ENCODE results near the gene STX3. TPM values are rescaled to one million over a fixed set of nuclear protein-coding genes. Genes with fewer than 3 reads are reported as not detected.
A peak's percentile ranks its signal among the peaks of the same experiment; 100 is the strongest.

The STX3 gene
- total and polyA plus RNA-seq, 2 of the 13 experiments (the other 11 are each of a cell fraction or from before 2014, with no cell fraction given): 16.5 to 24.0 TPM

- peak; percentile 60; the same call in 1 of the 2 replicates for TF ChIP-seq FOXP4 (CRISPR knock-in tag; IDR thresholded peaks at IDR 0.05)
- TF ChIP-seq NAIF1 (CRISPR knock-in tag; IDR thresholded peaks at IDR 0.05; ENCODE audit: borderline replicate concordance): no peak
- no peak for TF ChIP-seq PAF1 (CRISPR knock-in tag; IDR thresholded peaks at IDR 0.05)
- no peak for TF ChIP-seq GPBP1L1 (CRISPR knock-in tag; IDR thresholded peaks at IDR 0.05)
- no peak; the same call in 1 of the 2 replicates for TF ChIP-seq ZNF616 (CRISPR knock-in tag; IDR thresholded peaks at IDR 0.05; ENCODE audit: low read depth)
- TF ChIP-seq ZNF749 (CRISPR knock-in tag; IDR thresholded peaks at IDR 0.05; ENCODE audit: borderline replicate concordance): no peak
- no peak for TF ChIP-seq ZNF503 (CRISPR knock-in tag; IDR thresholded peaks at IDR 0.05)
- TF ChIP-seq CC2D1A (CRISPR knock-in tag; IDR thresholded peaks at IDR 0.05): no peak
- no peak for TF ChIP-seq FIP1L1 (IDR thresholded peaks at IDR 0.05; ENCODE audit: borderline replicate concordance, insufficient read depth, low read depth, low read length)
- TF ChIP-seq HNRNPH1 (optimal IDR thresholded peaks at IDR 0.05; ENCODE audit: low read depth, low read length): no peak
- no peak for TF ChIP-seq PAWR (CRISPR knock-in tag; IDR thresholded peaks at IDR 0.05; ENCODE audit: borderline replicate concordance)
- TF ChIP-seq SIX4 (CRISPR knock-in tag; IDR thresholded peaks at IDR 0.05): no peak
- no peak for TF ChIP-seq ZNF512 (CRISPR knock-in tag; IDR thresholded peaks at IDR 0.05)
- no peak for TF ChIP-seq SP5 (CRISPR knock-in tag; IDR thresholded peaks at IDR 0.05; ENCODE audit: borderline replicate concordance, low read depth)
- 0 out of 2 replicates have a peak, but pooled peaks have one; percentile 9 for TF ChIP-seq TFAP4 (IDR thresholded peaks at IDR 0.05; ENCODE audit: borderline replicate concordance, low read depth)
- 0 out of 2 replicates have a peak, but pooled peaks have one; percentile 32 for TF ChIP-seq ZMAT3 (CRISPR knock-in tag; conservative IDR thresholded peaks at IDR 0.05)
- no peak for TF ChIP-seq ZNF780A (CRISPR knock-in tag; IDR thresholded peaks at IDR 0.05)
- no peak for TF ChIP-seq DPF2 (CRISPR knock-in tag; IDR thresholded peaks at IDR 0.05; ENCODE audit: borderline replicate concordance, low read depth)
- peak; percentile 70; the same call in 1 of the 2 replicates for TF ChIP-seq HNRNPL (IDR thresholded peaks at IDR 0.05; ENCODE audit: low read depth, low read length)
- no peak for TF ChIP-seq ZSCAN31 (CRISPR knock-in tag; IDR thresholded peaks at IDR 0.05; ENCODE audit: low read depth)
- no peak for TF ChIP-seq ATM (IDR thresholded peaks at IDR 0.05; ENCODE audit: borderline replicate concordance)
- no peak for TF ChIP-seq ARNT (IDR thresholded peaks at IDR 0.05)
These were observed 1.3 kb upstream of the STX3 start (continued) for GRCh38 chr11:59753650-59754493.
